ENCODE data around the gene MOB3B. TPM values are rescaled to one million over a fixed set of nuclear protein-coding genes. Genes with fewer than 3 reads are reported as not detected.
"Not testable (repeated sequence)": the region's sequence is repeated elsewhere in the genome, so short reads cannot be mapped to it uniquely, and the experiment has no call there.

Gene MOB3B
- total RNA-seq, 6 experiments from 2014 or later = not detected

GRCh38 chr9:27422279-27422834 is 107.3 kb downstream of the MOB3B start:
- Mint-ChIP-seq H3K36me3 (ENCODE audit: low read depth) (no peaks in the 10 kb centered on the region), H3K9me3 (no peaks in the 10 kb centered on the region), H3K4me3 (no peak overlapping the region), H3K27me3 (ENCODE audit: insufficient read depth) (no peaks in the 10 kb centered on the region; the same call in 1 of the 2 replicates), H3K27ac (no peak overlapping the region), H3K4me1 (ENCODE audit: low read depth) (no peaks in the 10 kb centered on the region)
- DNase-seq = no peak
- TF ChIP-seq, protein P1, sequence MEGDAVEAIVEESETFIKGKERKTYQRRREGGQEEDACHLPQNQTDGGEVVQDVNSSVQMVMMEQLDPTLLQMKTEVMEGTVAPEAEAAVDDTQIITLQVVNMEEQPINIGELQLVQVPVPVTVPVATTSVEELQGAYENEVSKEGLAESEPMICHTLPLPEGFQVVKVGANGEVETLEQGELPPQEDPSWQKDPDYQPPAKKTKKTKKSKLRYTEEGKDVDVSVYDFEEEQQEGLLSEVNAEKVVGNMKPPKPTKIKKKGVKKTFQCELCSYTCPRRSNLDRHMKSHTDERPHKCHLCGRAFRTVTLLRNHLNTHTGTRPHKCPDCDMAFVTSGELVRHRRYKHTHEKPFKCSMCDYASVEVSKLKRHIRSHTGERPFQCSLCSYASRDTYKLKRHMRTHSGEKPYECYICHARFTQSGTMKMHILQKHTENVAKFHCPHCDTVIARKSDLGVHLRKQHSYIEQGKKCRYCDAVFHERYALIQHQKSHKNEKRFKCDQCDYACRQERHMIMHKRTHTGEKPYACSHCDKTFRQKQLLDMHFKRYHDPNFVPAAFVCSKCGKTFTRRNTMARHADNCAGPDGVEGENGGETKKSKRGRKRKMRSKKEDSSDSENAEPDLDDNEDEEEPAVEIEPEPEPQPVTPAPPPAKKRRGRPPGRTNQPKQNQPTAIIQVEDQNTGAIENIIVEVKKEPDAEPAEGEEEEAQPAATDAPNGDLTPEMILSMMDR (IDR thresholded peaks at IDR 0.05) = no peak

- no peak overlapping the region for H3K27ac Mint-ChIP-seq
- no peak for DNase-seq
- no peaks in the 10 kb centered on the region for H3K9me3 Mint-ChIP-seq
- no peaks in the 10 kb centered on the region; the same call in 1 of the 2 replicates for H3K27me3 Mint-ChIP-seq (ENCODE audit: insufficient read depth)
- no peak overlapping the region for H3K4me3 Mint-ChIP-seq
- no peaks in the 10 kb centered on the region for H3K36me3 Mint-ChIP-seq (ENCODE audit: low read depth)
- H3K4me1 Mint-ChIP-seq (ENCODE audit: low read depth) = no peaks in the 10 kb centered on the region
- TF ChIP-seq, protein P1 (IDR thresholded peaks at IDR 0.05) = no peak
These were observed 108.0 kb downstream of the MOB3B start for GRCh38 chr9:27421577-27421976.

GRCh38 chr9:27419558-27419957 is 110.1 kb downstream of the MOB3B start:
- not testable (repeated sequence) for H3K36me3 Mint-ChIP-seq (ENCODE audit: low read depth); H3K4me3 Mint-ChIP-seq; H3K4me1 Mint-ChIP-seq (ENCODE audit: low read depth); H3K27me3 Mint-ChIP-seq (ENCODE audit: insufficient read depth); DNase-seq; H3K27ac Mint-ChIP-seq; H3K9me3 Mint-ChIP-seq

GRCh38 chr9:27414220-27414761 is 115.3 kb downstream of the MOB3B start:
- Mint-ChIP-seq H3K27me3 (ENCODE audit: insufficient read depth) (no peaks in the 10 kb centered on the region; the same call in 1 of the 2 replicates), H3K4me1 (ENCODE audit: low read depth) (peaks cover 12% of the 10 kb centered on the region), H3K9me3 (no peaks in the 10 kb centered on the region; the same call in 1 of the 2 replicates), H3K27ac (no peak overlapping the region), H3K4me3 (peak overlapping the region; percentile 40; the same call in 1 of the 2 replicates), H3K36me3 (ENCODE audit: low read depth) (no peaks in the 10 kb centered on the region)
- no peak for DNase-seq
- TF ChIP-seq, protein P1 (IDR thresholded peaks at IDR 0.05) = no peak

DNA sequence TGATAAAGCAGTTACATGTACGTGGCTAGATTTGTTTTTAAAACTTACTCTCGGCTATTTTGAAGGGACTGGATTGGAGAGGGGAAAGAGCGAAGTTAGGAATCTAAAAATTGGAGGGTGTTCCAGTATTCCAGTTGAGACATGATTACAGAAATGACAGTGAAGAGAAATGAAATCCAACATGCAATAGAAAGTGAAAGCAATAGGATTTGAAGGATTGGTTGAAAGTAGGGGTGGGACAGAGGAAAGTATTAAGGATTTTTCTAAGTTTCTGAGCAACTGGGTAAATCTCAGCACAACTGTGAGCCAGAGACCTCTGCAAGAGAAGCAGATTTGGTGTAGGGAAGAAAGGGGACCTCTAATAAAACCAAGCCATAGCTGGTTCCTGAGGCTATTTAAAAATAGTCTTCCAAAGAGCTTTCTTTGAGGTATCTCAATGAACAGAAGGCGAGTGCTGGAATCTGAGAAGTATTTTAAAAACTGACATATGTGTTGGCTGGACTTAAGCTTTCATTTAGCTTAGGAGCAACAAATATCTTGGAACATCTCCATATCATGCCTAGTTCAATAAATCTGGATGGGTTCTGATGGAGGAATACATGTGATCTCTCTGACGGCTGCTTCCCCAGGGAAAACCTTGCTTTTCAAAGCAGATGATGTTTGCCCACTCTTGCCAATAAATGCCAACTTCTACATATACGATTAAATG is 115.9 kb downstream of the MOB3B start:
- Mint-ChIP-seq H3K4me1 (ENCODE audit: low read depth) (peaks cover 15% of the 10 kb centered on the region), H3K4me3 (peak overlapping the region; percentile 72)
- no peak for DNase-seq

More for the DNA sequence above, 115.9 kb downstream of the MOB3B start:
- no peak overlapping the region for H3K27ac Mint-ChIP-seq
- TF ChIP-seq, protein P1 (IDR thresholded peaks at IDR 0.05) = no peak
- H3K27me3 Mint-ChIP-seq (ENCODE audit: insufficient read depth) = no peaks in the 10 kb centered on the region; the same call in 1 of the 2 replicates
- no peaks in the 10 kb centered on the region for H3K36me3 Mint-ChIP-seq (ENCODE audit: low read depth)
- H3K9me3 Mint-ChIP-seq = no peaks in the 10 kb centered on the region; the same call in 1 of the 2 replicates

All from HFFc6 (cell line).